ENCODE measurements around the gene B3GALNT2. TPM values are rescaled to one million over a fixed set of nuclear protein-coding genes. Genes with fewer than 3 reads are reported as not detected.

The B3GALNT2 gene
- total RNA-seq (2022; extraction: Qiagen RNA extraction; ENCODE audit: low read depth): 16.9 to 23.1 TPM (median 19.6 TPM) in 5 replicates

DNA sequence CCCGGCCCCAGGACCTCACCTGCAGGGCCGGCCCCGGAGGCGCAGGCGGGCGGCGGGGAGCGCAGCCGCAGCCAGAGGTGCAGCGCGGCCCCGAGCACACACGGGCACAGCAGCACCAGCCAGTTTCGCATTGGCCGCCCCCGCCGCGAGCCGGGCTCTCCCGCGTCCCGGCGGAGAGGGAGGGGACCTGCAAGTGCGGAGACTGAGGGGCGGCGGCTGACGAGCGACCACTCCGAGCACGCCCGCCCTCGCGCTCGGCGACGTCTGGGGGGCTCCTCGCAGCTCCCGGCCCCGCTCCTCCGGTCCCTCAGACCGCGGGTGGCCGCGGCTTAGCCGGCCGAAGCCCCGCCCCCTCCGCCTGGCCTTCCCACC, at the start of gene B3GALNT2:
Gene B3GALNT2, minus strand, starts transcription at position 331 of the 372 bp plus-strand sequence. Its CDS starts 200 bp downstream, at position 131.

Other genes starting within 250 kb of the B3GALNT2 start
- gene ARID4B, start 176.3 kb downstream of the B3GALNT2 start, total RNA-seq (2022; extraction: Qiagen RNA extraction; ENCODE audit: low read depth): 12.9 to 22.5 TPM (median 16.3 TPM) in 5 replicates
- gene GGPS1, start 175.9 kb downstream of the B3GALNT2 start, total RNA-seq (2022; extraction: Qiagen RNA extraction; ENCODE audit: low read depth): 19.4 to 25.6 TPM (median 20.6 TPM) in 5 replicates
- gene TBCE, start 137.0 kb downstream of the B3GALNT2 start, total RNA-seq (2022; extraction: Qiagen RNA extraction; ENCODE audit: low read depth): 39.5 to 51.2 TPM (median 42.7 TPM) in 5 replicates
- 14.0 to 21.0 TPM (median 15.4 TPM) in 5 replicates for gene GNG4, start 145.3 kb upstream of the B3GALNT2 start, total RNA-seq (2022; extraction: Qiagen RNA extraction; ENCODE audit: low read depth)